ENCODE results near the gene NUDT22.

The NUDT22 gene

DNA sequence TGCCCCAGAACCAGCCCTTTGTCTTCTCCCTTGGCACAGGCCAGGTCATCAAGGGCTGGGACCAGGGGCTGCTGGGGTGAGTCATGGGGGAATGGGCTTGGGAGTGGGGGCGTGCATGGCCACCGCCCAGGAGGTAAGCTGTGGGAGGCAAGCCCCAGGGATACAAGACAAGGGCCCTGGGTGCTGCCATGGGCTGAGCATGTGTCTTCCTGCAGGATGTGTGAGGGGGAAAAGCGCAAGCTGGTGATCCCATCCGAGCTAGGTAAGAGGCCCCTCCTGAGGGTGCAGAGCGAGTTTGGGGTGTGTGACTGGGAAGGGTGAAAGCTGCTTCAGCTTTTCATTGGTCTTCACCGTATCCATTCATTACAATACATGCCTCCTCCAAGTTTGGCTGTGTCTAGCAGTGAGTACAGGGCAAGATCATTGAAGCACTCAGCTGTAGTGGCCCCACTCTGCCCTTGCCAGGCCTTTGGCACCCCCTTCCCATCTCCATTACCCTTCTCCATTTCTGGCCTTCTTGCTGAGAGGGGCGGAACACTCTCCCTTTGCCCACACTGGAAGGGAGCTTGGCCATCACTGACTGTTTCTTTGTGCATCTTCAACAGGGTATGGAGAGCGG, 17.3 kb downstream of the NUDT22 start:
- peaks cover 48% of the 10 kb centered on the region for H3K79me2 ChIP-seq (ENCODE audit: insufficient read depth, low read length)
- peaks cover 37% of the 10 kb centered on the region for H3K4me1 ChIP-seq (ENCODE audit: insufficient read depth, low read length, poor library complexity, severe bottlenecking)
- no peaks in the 10 kb centered on the region for H3K27me3 ChIP-seq (ENCODE audit: insufficient read depth, low read length, poor library complexity, severe bottlenecking)
- H3K4me3 ChIP-seq (ENCODE audit: low read length, poor library complexity, severe bottlenecking) = no peak overlapping the region
- peak overlapping the region; percentile 84 for H3K4me2 ChIP-seq (ENCODE audit: low read depth, low read length, poor library complexity, severe bottlenecking)
- peaks cover 8% of the 10 kb centered on the region; the same call in 1 of the 2 replicates for H3F3A ChIP-seq (ENCODE audit: low read depth)
- no peaks in the 10 kb centered on the region for H3K9me2 ChIP-seq (replicated peaks; ENCODE audit: low read depth, low read length)
- peaks cover 11% of the 10 kb centered on the region; the same call in 1 of the 2 replicates for H3K36me3 ChIP-seq (ENCODE audit: insufficient read depth, low read length)
- H4K20me1 ChIP-seq (ENCODE audit: insufficient read depth, low read length, poor library complexity, severe bottlenecking) = peaks cover 31% of the 10 kb centered on the region
- H2AFZ ChIP-seq (ENCODE audit: low read length) = no peak overlapping the region
- H3K9me3 ChIP-seq (ENCODE audit: insufficient read depth, low read depth, low read length) = no peaks in the 10 kb centered on the region
- H3K9ac ChIP-seq (ENCODE audit: low read depth, low read length, poor library complexity, severe bottlenecking) = peak overlapping the region; percentile 29
- TF ChIP-seq, protein P1, sequence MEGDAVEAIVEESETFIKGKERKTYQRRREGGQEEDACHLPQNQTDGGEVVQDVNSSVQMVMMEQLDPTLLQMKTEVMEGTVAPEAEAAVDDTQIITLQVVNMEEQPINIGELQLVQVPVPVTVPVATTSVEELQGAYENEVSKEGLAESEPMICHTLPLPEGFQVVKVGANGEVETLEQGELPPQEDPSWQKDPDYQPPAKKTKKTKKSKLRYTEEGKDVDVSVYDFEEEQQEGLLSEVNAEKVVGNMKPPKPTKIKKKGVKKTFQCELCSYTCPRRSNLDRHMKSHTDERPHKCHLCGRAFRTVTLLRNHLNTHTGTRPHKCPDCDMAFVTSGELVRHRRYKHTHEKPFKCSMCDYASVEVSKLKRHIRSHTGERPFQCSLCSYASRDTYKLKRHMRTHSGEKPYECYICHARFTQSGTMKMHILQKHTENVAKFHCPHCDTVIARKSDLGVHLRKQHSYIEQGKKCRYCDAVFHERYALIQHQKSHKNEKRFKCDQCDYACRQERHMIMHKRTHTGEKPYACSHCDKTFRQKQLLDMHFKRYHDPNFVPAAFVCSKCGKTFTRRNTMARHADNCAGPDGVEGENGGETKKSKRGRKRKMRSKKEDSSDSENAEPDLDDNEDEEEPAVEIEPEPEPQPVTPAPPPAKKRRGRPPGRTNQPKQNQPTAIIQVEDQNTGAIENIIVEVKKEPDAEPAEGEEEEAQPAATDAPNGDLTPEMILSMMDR (conservative IDR thresholded peaks at IDR 0.05; ENCODE audit: low read length) = no peak
- TF ChIP-seq EZH2phosphoT487 (IDR thresholded peaks at IDR 0.05; ENCODE audit: borderline replicate concordance) = no peak

DNA sequence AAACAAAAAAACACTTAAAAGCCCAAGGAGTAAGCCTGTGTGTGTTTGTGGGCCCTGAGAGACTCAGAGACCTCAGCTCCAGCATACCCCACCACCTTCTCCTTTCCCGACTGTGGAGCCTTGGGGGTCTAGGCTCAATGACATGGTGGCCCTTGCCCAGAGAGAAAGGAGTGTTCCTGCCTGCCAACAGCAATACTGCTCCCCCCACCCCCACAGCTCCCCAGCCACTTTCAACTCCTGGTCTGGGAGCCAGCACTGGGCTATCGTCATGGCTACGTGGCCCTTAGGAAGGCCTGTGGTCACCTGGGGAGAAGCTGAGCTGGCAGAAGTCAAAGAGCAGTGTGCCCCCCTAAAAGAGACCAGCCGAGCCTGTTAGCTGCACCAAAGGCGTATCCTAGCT, 18.0 kb downstream of the NUDT22 start:
- Histone ChIP-seq H3K4me3 (ENCODE audit: low read length, poor library complexity, severe bottlenecking) (no peak overlapping the region), H3K4me2 (ENCODE audit: low read depth, low read length, poor library complexity, severe bottlenecking) (peak overlapping the region; percentile 84)

DNA sequence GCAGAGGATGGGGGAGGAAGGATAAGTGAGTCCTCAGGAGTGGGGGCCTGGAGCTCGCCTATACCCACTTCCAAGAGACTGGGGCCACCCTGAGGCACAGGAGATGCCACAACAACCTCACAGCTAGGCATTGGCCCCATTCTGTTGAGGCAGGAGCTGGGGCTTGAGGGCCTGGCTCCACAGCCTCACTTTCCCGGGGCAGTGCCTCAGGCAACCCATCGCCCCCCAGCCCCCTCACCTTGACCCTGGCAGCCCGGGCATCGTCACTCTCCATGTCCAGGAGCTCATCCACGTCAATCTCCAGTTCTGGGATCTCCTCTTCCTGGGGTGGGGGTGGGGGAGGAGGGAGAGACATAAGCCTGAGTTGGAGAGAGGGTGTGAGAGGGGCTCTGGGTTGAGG, 18.9 kb downstream of the NUDT22 start:
- no peak overlapping the region for H2AFZ ChIP-seq (ENCODE audit: low read length)
- TF ChIP-seq EZH2phosphoT487 (IDR thresholded peaks at IDR 0.05; ENCODE audit: borderline replicate concordance) = no peak
- TF ChIP-seq, protein P1 (conservative IDR thresholded peaks at IDR 0.05; ENCODE audit: low read length) = no peak
- peaks cover 11% of the 10 kb centered on the region; the same call in 1 of the 2 replicates for H3K36me3 ChIP-seq (ENCODE audit: insufficient read depth, low read length)
- peaks cover 43% of the 10 kb centered on the region for H3K4me1 ChIP-seq (ENCODE audit: insufficient read depth, low read length, poor library complexity, severe bottlenecking)
- peaks cover 8% of the 10 kb centered on the region; the same call in 1 of the 2 replicates for H3F3A ChIP-seq (ENCODE audit: low read depth)
- H3K79me2 ChIP-seq (ENCODE audit: insufficient read depth, low read length) = peaks cover 48% of the 10 kb centered on the region
- peaks cover 31% of the 10 kb centered on the region for H4K20me1 ChIP-seq (ENCODE audit: insufficient read depth, low read length, poor library complexity, severe bottlenecking)
- peak overlapping the region; percentile 88 for H3K9ac ChIP-seq (ENCODE audit: low read depth, low read length, poor library complexity, severe bottlenecking)
- no peaks in the 10 kb centered on the region for H3K27me3 ChIP-seq (ENCODE audit: insufficient read depth, low read length, poor library complexity, severe bottlenecking)
- no peaks in the 10 kb centered on the region for H3K9me2 ChIP-seq (replicated peaks; ENCODE audit: low read depth, low read length)
- no peaks in the 10 kb centered on the region for H3K9me3 ChIP-seq (ENCODE audit: insufficient read depth, low read depth, low read length)
- peak overlapping the region; percentile 84 for H3K4me2 ChIP-seq (ENCODE audit: low read depth, low read length, poor library complexity, severe bottlenecking)
- H3K4me3 ChIP-seq (ENCODE audit: low read length, poor library complexity, severe bottlenecking) = peak overlapping the region; percentile 96

More for the DNA sequence above, 18.0 kb downstream of the NUDT22 start:
- Histone ChIP-seq H3K79me2 (ENCODE audit: insufficient read depth, low read length) (peaks cover 48% of the 10 kb centered on the region), H3K9me3 (ENCODE audit: insufficient read depth, low read depth, low read length) (no peaks in the 10 kb centered on the region), H2AFZ (ENCODE audit: low read length) (no peak overlapping the region), H4K20me1 (ENCODE audit: insufficient read depth, low read length, poor library complexity, severe bottlenecking) (peaks cover 31% of the 10 kb centered on the region), H3K4me1 (ENCODE audit: insufficient read depth, low read length, poor library complexity, severe bottlenecking) (peaks cover 38% of the 10 kb centered on the region), H3K9ac (ENCODE audit: low read depth, low read length, poor library complexity, severe bottlenecking) (no peak overlapping the region), H3K27me3 (ENCODE audit: insufficient read depth, low read length, poor library complexity, severe bottlenecking) (no peaks in the 10 kb centered on the region), H3K9me2 (replicated peaks; ENCODE audit: low read depth, low read length) (no peaks in the 10 kb centered on the region), H3F3A (ENCODE audit: low read depth) (peaks cover 8% of the 10 kb centered on the region; the same call in 1 of the 2 replicates), H3K36me3 (ENCODE audit: insufficient read depth, low read length) (peaks cover 11% of the 10 kb centered on the region; the same call in 1 of the 2 replicates)
- TF ChIP-seq, protein P1 (conservative IDR thresholded peaks at IDR 0.05; ENCODE audit: low read length) = no peak
- TF ChIP-seq EZH2phosphoT487 (IDR thresholded peaks at IDR 0.05; ENCODE audit: borderline replicate concordance) = no peak

Data from Loucy (cell line).